GM18867 (cell line): ENCODE data around the gene TRPM1.

ENCODE experiments used
- ATAC-seq: cut with Tn5 transposase; IDR thresholded peaks from one replicate; pipeline ENCODE4 v1.9.1; 2021; ENCODE audit warnings: mild to moderate bottlenecking, moderate library complexity; ENCODE audit not compliant: unreplicated experiment

Gene TRPM1

DNA sequence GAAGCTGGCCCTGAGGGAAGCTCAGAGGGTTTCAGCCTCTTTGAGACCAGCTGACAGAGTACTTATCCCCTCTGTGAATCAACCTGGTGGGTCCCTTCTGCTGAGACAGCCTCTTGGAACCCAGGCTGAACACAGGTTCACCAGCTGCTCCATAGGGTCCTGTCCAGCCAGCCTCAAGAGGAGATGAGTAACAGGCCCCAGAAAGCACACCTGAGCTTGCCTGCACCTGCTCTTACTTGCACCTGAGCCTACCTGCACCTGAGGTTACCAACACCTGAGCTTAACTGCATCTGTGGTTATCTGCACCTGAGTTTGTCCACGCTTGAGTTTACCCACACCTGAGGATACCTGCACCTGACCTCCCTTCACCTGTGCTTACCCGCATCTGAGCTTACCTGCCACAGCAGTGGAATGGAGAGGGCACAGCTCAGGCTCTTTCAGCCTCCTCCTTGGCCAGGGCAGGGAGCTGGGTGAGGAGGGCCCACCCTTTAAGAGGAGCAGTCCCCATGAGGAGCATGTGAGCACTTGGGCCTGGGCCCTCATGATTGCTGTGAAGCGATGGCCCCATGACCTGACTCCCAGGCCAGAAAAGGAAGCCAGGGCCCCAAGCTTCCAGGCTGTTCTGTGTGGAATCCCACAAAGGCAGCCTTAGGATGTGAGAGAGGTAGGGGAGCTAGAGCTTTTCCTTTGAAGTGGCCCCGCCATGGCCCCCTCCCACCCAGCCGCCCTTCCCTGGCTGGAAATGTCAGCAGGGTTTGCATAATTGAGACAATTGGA is at the start of gene TRPM1:
Gene TRPM1, minus strand, starts transcription at position 464 of the 777 bp plus-strand sequence. CDS start 20,370 bp downstream, outside the sequence.
- no peak for ATAC-seq

DNA sequence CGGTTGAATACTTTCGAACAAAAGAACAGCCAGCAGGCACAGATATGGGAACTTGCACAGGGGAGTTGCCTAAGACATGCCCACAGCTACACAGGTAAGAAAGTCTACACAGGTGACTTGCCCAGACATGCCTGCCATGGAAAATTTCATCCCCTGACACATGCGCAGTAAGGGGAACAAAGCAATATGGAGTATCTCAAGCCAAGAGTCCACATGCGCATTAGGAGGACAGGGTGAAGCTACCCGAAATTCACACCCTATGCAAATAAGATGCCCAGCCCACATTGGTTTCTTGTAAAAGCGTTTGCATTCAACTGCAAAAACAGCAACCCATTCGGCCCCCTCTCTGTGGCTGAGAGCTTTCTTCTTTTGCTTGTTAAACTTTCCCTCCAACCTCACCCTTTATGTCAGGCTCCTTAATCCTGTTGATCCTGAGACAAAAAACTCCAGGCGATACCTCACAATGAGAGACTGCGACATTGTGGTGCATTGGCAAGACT is 49.3 kb upstream of the TRPM1 start:
- no peak for ATAC-seq

DNA sequence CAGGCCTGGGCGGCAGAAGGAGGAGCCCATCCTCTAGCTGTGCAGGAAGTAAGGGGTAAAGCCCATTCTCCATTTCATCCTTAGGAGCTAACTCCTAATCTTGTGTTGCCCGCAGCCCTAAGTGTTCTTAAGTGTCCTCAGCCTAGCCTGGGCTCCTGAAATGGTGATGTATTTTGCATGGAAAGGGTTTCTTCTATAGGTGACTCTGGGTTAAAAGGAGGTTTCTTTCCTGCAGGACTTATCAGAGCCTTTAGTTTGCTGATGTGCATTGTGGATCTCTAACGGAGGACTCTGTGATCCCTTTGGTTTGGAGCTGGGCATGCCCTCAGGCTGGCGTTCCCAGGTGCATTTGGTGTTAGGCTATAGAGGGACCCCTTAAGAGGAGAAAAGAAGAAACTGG is 48.5 kb upstream of the TRPM1 start:
- no peak for ATAC-seq

- ATAC-seq = no peak
These were observed 47.6 kb upstream of the TRPM1 start for GRCh38 chr15:31149088-31149505.

- ATAC-seq = no peak
These were observed 47.0 kb upstream of the TRPM1 start for GRCh38 chr15:31148297-31149087.

GRCh38 chr15:31147944-31148296 is 46.4 kb upstream of the TRPM1 start:
- no peak for ATAC-seq

- no peak for ATAC-seq
These were observed 45.9 kb upstream of the TRPM1 start for GRCh38 chr15:31147456-31147855.

DNA sequence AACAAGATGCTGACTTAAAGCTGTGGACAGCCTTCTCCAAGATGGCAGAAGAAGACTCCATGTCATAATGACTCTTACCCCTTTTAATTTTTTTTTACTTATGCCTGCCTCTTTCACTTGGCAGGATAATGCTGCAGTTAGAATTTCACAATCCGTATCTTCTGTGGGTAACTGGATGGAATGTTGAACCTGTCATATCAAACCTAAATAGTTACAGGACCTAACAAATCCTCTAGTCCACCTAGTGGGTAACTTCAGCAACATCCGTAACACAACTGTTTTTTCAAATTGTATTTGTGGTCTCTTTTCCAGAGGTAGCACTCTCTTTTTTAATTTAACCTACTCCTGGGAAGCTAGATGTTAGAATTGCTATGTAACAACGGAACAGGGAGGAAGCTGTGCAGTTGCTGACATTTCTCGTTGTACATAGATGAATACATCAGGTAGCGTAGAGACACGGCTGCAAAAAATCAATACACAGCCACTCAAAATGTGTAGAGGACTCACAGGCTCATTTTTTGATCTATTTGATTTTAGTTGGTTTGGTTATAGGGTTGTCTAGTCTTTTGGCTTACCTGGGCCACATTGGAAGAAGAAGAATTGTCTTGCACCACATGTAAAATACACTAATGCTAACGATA is 43.9 kb upstream of the TRPM1 start:
- ATAC-seq = no peak

GRCh38 chr15:31141792-31142191 is 40.3 kb upstream of the TRPM1 start:
- no peak for ATAC-seq

GRCh38 chr15:31136607-31137328 is 35.2 kb upstream of the TRPM1 start:
- no peak for ATAC-seq

DNA sequence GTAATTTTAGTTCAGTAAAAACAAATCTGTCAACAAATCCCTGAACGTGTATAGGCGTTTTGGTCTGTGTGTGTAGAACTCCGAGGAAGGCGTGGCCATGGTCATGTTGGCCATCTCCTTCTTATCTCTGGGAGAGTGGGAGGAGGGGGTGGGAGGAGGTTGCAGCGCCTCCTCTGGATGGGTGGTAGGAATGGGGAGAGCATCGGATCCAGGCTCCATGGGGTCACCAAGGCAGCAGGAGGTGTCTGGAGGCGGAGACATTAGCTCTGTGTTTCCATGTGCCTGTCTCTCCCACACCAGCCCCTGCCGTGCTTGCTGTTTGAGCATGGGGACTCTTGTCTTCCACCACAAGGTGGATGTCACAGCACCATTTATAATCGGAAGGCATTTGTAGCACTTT is 34.5 kb upstream of the TRPM1 start:
- ATAC-seq = no peak

- ATAC-seq = no peak
These were observed 34.0 kb upstream of the TRPM1 start for GRCh38 chr15:31135523-31135922.

- ATAC-seq = no peak
These were observed 32.4 kb upstream of the TRPM1 start for GRCh38 chr15:31133890-31134289.

- no peak for ATAC-seq
These were observed 30.4 kb upstream of the TRPM1 start for GRCh38 chr15:31131853-31132375.

DNA sequence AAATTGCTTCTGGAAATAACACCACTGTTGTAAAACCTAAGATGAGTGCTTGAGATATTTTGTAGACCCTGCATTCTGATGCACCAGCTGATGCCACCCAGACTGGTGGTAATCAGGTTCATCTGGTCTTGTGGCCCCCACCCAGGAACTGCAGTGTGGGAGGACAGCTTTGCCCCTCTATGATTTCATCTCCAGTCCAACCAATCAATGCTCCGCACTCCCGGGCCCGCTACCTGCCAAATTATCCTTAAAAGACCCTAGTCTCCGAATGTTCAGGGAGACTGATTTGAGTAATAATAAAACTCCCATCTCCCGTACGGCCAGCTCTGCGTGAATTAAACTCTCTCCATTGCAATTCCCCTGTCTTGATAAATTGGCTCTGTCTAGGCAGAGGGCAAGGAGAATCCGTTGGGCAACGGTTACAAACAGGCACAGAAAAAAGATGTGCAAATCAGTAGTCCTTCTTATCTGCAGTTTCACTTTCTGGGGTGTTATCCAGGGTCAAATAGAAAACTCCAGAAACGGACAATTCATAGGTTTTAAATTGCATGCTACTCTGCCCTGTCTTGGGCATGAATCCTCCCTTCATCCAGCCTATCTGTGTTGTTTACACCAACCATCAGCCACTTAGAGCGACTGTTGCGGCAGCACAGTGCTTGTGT is 29.2 kb upstream of the TRPM1 start:
- no peak for ATAC-seq

- ATAC-seq = no peak
These were observed 28.3 kb upstream of the TRPM1 start for GRCh38 chr15:31129769-31130303.

- ATAC-seq = no peak
These were observed 27.6 kb upstream of the TRPM1 start for GRCh38 chr15:31128919-31129768.

DNA sequence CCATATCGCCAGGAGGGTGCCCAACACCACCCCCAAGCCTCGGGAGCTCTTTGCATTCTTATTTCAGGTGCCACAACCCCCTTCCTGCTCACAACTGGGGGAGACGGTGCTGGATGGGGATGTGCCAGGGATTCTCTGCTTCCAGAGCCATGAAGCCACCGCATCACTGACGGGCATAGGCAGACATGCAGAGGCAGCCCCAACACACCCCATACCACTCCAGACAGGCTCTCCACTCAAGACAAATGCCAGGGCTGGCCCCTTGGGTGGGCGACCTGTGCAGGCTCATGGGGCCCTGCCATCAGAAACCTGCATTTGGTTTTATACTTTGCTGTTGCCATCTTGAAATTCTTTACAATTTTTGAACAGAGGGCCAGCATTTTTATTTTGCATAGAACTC is 27.0 kb upstream of the TRPM1 start:
- ATAC-seq = no peak
